WTC11 (cell line): Measurements from ENCODE around the gene PRKAR2A. TPM values are rescaled to one million over a fixed set of nuclear protein-coding genes. Genes with fewer than 3 reads are reported as not detected.

ENCODE experiments used
- ATAC-seq: fragments of 200-7000 bp; cut with Tn5 transposase; 2 replicates; pipeline ENCODE4 v1.10.0; 2021; ENCODE audit warnings: mild to moderate bottlenecking, moderate library complexity
- CTCF ChIA-PET: fragments of 300-600 bp; sonication (Branson Sonifier 250); formaldehyde crosslinking; loops from one replicate; lab custom pipeline; 2021; ENCODE audit warnings: antibody characterized with exemption; lab: Charles Lee
- POLR2A ChIA-PET: fragments of 350-600 bp; sonication (Branson Sonifier 250); formaldehyde crosslinking; loops from one replicate; lab custom pipeline; 2021; ENCODE audit warnings: antibody characterized with exemption; lab: Charles Lee
- DNase-seq: peaks from one replicate; pipeline ENCODE4 v3.0.0; 2021; ENCODE audit warnings: low spot score
- H3K27ac Mint-ChIP-seq: 2 replicates; pipeline ENCODE4 v1.8.0; 2021; ENCODE audit warnings: mixed read lengths
- H3K27me3 Mint-ChIP-seq: 2 replicates; pipeline ENCODE4 v1.8.0; 2021; ENCODE audit warnings: low read depth, mild to moderate bottlenecking, moderate library complexity, mixed read lengths
- H3K36me3 Mint-ChIP-seq: 2 replicates; pipeline ENCODE4 v1.8.0; 2021; ENCODE audit warnings: mixed read lengths
- H3K4me1 Mint-ChIP-seq: 2 replicates; pipeline ENCODE4 v1.8.0; 2022; ENCODE audit warnings: mixed read lengths
- H3K4me3 Mint-ChIP-seq: 2 replicates; pipeline ENCODE4 v1.8.0; 2021; ENCODE audit warnings: mild to moderate bottlenecking, moderate library complexity, mixed read lengths
- H3K9me3 Mint-ChIP-seq: 2 replicates; pipeline ENCODE4 v1.8.0; 2021; ENCODE audit warnings: mixed read lengths
- AFF4 ChIP-seq: sonication (generic); formaldehyde crosslinking; IDR thresholded peaks from 2 replicates; pipeline ENCODE4 v1.8.1; 2023; ENCODE audit warnings: mild to moderate bottlenecking, missing genetic modification reagents, borderline replicate concordance
- E2F5 ChIP-seq: sonication (generic); formaldehyde crosslinking; IDR thresholded peaks from 2 replicates; pipeline ENCODE4 v1.8.1; 2022; ENCODE audit warnings: mild to moderate bottlenecking, moderate library complexity, missing genetic modification reagents
- ESRRA ChIP-seq: sonication (generic); formaldehyde crosslinking; IDR thresholded peaks from 2 replicates; pipeline ENCODE4 v1.8.1; 2022; ENCODE audit warnings: mild to moderate bottlenecking, missing genetic modification reagents, borderline replicate concordance
- FOXP1 ChIP-seq: sonication (generic); formaldehyde crosslinking; IDR thresholded peaks from 2 replicates; pipeline ENCODE4 v1.8.0; 2022; ENCODE audit warnings: missing genetic modification reagents, mild to moderate bottlenecking, moderate library complexity, borderline replicate concordance
- GTF2I ChIP-seq: fragments of 250-450 bp; sonication (Bioruptor Pico); conservative IDR thresholded peaks from 2 replicates; pipeline ENCODE4 v1.4.0; 2021; ENCODE audit warnings: mild to moderate bottlenecking
- NR2C2 ChIP-seq: sonication (generic); formaldehyde crosslinking; IDR thresholded peaks from 2 replicates; pipeline ENCODE4 v1.8.0; 2022; ENCODE audit warnings: mild to moderate bottlenecking, missing genetic modification reagents
- OVOL2 ChIP-seq: fragments of 250-450 bp; sonication (Bioruptor Pico); IDR thresholded peaks from 2 replicates; pipeline ENCODE4 v1.9.0; 2021; ENCODE audit warnings: mild to moderate bottlenecking, borderline replicate concordance
- PRDM15 ChIP-seq: sonication (generic); formaldehyde crosslinking; IDR thresholded peaks from 2 replicates; pipeline ENCODE4 v1.8.0; 2022; ENCODE audit warnings: missing genetic modification reagents
- PREB ChIP-seq: sonication (generic); formaldehyde crosslinking; IDR thresholded peaks from 2 replicates; pipeline ENCODE4 v1.8.1; 2022; ENCODE audit warnings: mild to moderate bottlenecking, missing genetic modification reagents, moderate library complexity, borderline replicate concordance
- SMAD3 ChIP-seq: sonication (generic); formaldehyde crosslinking; IDR thresholded peaks from 2 replicates; pipeline ENCODE4 v1.8.0; 2022; ENCODE audit warnings: missing genetic modification reagents, mild to moderate bottlenecking, borderline replicate concordance
- ZBTB21 ChIP-seq: sonication (generic); formaldehyde crosslinking; IDR thresholded peaks from 2 replicates; pipeline ENCODE4 v1.8.1; 2023; ENCODE audit warnings: mild to moderate bottlenecking, missing genetic modification reagents, borderline replicate concordance
- ZMAT4 ChIP-seq: fragments of 250-450 bp; sonication (Bioruptor Pico); IDR thresholded peaks from 2 replicates; pipeline ENCODE4 v1.9.0; 2021; ENCODE audit warnings: mild to moderate bottlenecking
- ZNF138 ChIP-seq: sonication (generic); formaldehyde crosslinking; conservative IDR thresholded peaks from 2 replicates; pipeline ENCODE4 v1.8.1; 2022; ENCODE audit warnings: mild to moderate bottlenecking, moderate library complexity, missing genetic modification reagents
- ZNF219 ChIP-seq: sonication (generic); formaldehyde crosslinking; IDR thresholded peaks from 2 replicates; pipeline ENCODE4 v1.8.0; 2023; ENCODE audit warnings: missing genetic modification reagents, mild to moderate bottlenecking, borderline replicate concordance
- ZNF263 ChIP-seq: sonication (generic); formaldehyde crosslinking; IDR thresholded peaks from 2 replicates; pipeline ENCODE4 v1.8.1; 2022; ENCODE audit warnings: low read depth, mild to moderate bottlenecking, moderate library complexity, missing genetic modification reagents
- total RNA-seq: library from RNA; stranded (reverse); gene quantifications from 3 replicates; pipeline ENCODE4 v1.2.3, GENCODE V29; 2021
- TF ChIP-seq, protein P1 (sequence below): sonication (generic); formaldehyde crosslinking; IDR thresholded peaks from 2 replicates; pipeline ENCODE4 v1.8.1; 2023; ENCODE audit warnings: mild to moderate bottlenecking, missing genetic modification reagents, moderate library complexity
- TF ChIP-seq, protein P2 (sequence below): fragments of 250-450 bp; sonication (Bioruptor Pico); IDR thresholded peaks from 2 replicates; pipeline ENCODE4 v1.9.0; 2021; ENCODE audit warnings: moderate library complexity, mild to moderate bottlenecking, inconsistent platforms, borderline replicate concordance
- TF ChIP-seq, protein P3 (sequence below): sonication (generic); formaldehyde crosslinking; IDR thresholded peaks from 2 replicates; pipeline ENCODE4 v1.8.0; 2023; ENCODE audit warnings: missing genetic modification reagents, mild to moderate bottlenecking, borderline replicate concordance
- TF ChIP-seq, protein P4 (sequence below): sonication (generic); formaldehyde crosslinking; IDR thresholded peaks from 2 replicates; pipeline ENCODE4 v1.8.1; 2023; ENCODE audit warnings: mild to moderate bottlenecking, missing genetic modification reagents

PRKAR2A gene
- total RNA-seq, 1 experiment from 2014 or later, result 57.2 TPM

DNA sequence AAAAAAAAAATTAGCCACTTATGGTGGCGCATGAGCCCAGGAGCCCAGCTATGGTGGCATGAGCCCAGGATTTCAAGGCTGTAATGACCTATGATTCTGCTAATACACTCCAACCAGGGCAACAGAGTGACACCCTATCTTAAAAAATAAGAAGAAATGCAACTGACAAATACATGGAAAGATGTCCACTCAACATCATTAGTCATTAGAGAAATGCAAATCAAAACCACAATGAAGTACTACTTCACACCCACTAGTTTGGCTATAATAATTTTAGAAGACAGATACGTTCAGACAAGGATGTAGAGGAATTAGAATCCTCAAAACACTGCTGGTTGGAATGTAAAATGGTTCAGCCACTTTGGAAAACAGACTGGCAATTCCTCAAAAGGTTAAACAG, 10.5 kb downstream of the PRKAR2A start:
- CTCF ChIA-PET, result no interaction called here
- Mint-ChIP-seq H3K4me3 (no peak overlapping the region), H3K27ac (no peak overlapping the region)

More for the DNA sequence above, 10.5 kb downstream of the PRKAR2A start:
- no peak for DNase-seq
- Mint-ChIP-seq H3K27me3 (no peaks in the 10 kb centered on the region), H3K9me3 (no peaks in the 10 kb centered on the region), H3K4me1 (peaks cover 5% of the 10 kb centered on the region; the same call in 1 of the 2 replicates), H3K36me3 (0 out of 2 replicates have a peak, but pooled peaks cover 3% of the 10 kb centered on the region)
- TF ChIP-seq E2F5 (CRISPR knock-in tag) (no peak), OVOL2 (CRISPR knock-in tag) (no peak), AFF4 (CRISPR knock-in tag) (no peak), ZMAT4 (CRISPR knock-in tag) (no peak), ZNF138 (CRISPR knock-in tag) (no peak), SMAD3 (CRISPR knock-in tag) (no peak), NR2C2 (CRISPR knock-in tag) (no peak), PRDM15 (CRISPR knock-in tag) (no peak), ZBTB21 (CRISPR knock-in tag) (no peak), FOXP1 (CRISPR knock-in tag) (no peak), ESRRA (CRISPR knock-in tag) (no peak), PREB (CRISPR knock-in tag) (no peak), GTF2I (CRISPR knock-in tag) (no peak), ZNF263 (no peak), ZNF219 (CRISPR knock-in tag) (no peak)
- TF ChIP-seq, protein P1, sequence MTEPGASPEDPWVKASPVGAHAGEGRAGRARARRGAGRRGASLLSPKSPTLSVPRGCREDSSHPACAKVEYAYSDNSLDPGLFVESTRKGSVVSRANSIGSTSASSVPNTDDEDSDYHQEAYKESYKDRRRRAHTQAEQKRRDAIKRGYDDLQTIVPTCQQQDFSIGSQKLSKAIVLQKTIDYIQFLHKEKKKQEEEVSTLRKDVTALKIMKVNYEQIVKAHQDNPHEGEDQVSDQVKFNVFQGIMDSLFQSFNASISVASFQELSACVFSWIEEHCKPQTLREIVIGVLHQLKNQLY (CRISPR knock-in tag), result no peak
- TF ChIP-seq, protein P2, sequence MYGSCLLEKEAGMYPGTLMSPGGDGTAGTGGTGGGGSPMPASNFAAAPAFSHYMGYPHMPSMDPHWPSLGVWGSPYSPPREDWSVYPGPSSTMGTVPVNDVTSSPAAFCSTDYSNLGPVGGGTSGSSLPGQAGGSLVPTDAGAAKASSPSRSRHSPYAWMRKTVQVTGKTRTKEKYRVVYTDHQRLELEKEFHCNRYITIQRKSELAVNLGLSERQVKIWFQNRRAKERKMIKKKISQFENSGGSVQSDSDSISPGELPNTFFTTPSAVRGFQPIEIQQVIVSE, result no peak
- TF ChIP-seq, protein P3, sequence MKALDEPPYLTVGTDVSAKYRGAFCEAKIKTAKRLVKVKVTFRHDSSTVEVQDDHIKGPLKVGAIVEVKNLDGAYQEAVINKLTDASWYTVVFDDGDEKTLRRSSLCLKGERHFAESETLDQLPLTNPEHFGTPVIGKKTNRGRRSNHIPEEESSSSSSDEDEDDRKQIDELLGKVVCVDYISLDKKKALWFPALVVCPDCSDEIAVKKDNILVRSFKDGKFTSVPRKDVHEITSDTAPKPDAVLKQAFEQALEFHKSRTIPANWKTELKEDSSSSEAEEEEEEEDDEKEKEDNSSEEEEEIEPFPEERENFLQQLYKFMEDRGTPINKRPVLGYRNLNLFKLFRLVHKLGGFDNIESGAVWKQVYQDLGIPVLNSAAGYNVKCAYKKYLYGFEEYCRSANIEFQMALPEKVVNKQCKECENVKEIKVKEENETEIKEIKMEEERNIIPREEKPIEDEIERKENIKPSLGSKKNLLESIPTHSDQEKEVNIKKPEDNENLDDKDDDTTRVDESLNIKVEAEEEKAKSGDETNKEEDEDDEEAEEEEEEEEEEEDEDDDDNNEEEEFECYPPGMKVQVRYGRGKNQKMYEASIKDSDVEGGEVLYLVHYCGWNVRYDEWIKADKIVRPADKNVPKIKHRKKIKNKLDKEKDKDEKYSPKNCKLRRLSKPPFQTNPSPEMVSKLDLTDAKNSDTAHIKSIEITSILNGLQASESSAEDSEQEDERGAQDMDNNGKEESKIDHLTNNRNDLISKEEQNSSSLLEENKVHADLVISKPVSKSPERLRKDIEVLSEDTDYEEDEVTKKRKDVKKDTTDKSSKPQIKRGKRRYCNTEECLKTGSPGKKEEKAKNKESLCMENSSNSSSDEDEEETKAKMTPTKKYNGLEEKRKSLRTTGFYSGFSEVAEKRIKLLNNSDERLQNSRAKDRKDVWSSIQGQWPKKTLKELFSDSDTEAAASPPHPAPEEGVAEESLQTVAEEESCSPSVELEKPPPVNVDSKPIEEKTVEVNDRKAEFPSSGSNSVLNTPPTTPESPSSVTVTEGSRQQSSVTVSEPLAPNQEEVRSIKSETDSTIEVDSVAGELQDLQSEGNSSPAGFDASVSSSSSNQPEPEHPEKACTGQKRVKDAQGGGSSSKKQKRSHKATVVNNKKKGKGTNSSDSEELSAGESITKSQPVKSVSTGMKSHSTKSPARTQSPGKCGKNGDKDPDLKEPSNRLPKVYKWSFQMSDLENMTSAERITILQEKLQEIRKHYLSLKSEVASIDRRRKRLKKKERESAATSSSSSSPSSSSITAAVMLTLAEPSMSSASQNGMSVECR (CRISPR knock-in tag), result no peak
- TF ChIP-seq, protein P4, sequence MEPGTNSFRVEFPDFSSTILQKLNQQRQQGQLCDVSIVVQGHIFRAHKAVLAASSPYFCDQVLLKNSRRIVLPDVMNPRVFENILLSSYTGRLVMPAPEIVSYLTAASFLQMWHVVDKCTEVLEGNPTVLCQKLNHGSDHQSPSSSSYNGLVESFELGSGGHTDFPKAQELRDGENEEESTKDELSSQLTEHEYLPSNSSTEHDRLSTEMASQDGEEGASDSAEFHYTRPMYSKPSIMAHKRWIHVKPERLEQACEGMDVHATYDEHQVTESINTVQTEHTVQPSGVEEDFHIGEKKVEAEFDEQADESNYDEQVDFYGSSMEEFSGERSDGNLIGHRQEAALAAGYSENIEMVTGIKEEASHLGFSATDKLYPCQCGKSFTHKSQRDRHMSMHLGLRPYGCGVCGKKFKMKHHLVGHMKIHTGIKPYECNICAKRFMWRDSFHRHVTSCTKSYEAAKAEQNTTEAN (CRISPR knock-in tag), result no peak
- no peak for ATAC-seq
- POLR2A ChIA-PET, result no interaction called here
